GM21529 (cell line): ENCODE measurements around the gene DEPDC5.
"Not testable (repeated sequence)": the region's sequence is repeated elsewhere in the genome, so short reads cannot be mapped to it uniquely, and the experiment has no call there.

Experiments used
- ATAC-seq: cut with Tn5 transposase; IDR thresholded peaks from one replicate; pipeline ENCODE4 v1.9.1; 2021; ENCODE audit not compliant: unreplicated experiment

The DEPDC5 gene

DNA sequence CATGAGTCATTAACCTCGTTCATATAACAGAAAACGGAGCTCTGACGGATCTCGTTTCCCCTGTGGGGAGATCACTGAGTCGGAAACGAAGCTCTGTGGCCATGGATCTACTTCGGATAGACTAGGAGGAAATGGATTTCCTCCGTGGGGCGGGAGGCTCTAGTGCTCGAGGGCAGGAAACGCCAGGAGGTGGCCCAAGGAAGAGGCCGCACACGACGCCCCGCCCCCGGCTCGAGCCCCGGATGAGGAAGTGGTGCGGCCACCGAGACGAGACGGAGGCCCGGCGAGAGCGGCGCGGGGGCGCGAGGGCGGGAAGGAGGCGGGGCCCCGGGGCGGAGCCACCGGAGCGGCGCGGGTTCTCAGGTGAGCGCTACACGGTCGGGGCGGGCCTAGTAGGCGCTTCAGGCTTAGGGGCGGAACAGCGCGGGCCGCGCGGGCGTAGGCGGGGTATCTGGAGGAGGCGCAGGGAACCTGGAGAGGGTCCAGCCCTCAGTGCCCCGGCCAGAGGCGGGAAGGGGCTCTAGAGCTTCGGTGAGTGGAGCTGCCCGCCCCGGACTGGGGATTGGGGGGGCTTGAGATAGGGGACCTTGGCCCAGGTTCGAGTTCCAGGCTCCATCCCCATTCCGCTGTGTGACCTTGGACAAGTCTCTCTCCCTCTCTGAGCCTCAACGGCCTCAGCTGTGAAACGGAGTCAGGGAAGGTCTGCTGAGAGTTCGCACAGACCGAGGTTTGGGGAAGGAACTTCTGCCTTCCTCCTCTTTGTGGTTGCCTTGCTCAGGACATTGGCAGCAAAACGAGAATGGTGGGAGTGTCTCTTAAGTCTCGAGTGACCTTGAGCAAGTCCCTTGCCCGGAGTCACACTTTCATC lies at the start of gene DEPDC5:
DEPDC5 (plus strand) TSS at position 386 of the 868 bp plus-strand sequence. CDS start 903 bp downstream, outside the sequence.
- ATAC-seq, result peak; percentile 59

DNA sequence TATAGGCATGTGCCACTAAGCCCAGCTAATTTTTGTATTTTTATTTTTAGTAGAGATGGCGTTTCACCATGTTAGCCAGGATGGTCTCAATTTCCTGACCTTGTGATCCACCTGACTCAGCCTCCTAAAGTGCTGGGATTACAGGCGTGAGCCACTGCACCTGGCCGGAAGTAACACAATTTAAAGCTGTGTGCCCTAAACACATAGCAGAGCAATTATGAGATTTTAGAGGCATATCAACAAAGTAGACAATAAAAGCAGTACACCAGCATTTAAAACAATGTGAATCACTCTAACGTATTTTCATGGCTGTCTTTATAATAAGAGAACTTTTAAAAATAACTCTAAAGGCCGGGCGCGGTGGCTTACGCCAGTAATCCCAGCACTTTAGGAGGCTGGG lies 46.3 kb upstream of the DEPDC5 start:
- no peak for ATAC-seq

DNA sequence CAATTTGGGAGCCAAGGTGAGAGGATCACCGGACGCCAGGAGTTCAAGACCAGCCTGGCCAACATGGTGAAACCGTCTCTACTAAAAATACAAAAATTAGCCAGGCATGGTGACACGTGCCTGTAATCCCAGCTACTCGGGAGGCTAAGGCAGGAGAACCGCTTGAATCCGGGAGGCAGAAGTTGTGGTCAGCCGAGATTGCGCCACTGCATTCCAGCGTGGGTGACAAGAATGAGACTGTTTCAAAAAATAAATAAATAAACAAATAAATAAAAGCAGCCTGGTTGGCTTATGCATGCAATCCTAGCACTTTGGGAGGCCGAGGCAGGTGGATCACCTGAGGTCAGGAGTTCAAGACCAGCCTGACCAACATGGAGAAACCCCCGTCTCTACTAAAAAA lies 42.6 kb upstream of the DEPDC5 start:
- ATAC-seq, result not testable (repeated sequence)

GRCh38 chr22:31715147-31715778 lies 38.6 kb upstream of the DEPDC5 start:
- no peak for ATAC-seq

GRCh38 chr22:31719850-31720471 lies 33.9 kb upstream of the DEPDC5 start:
- no peak for ATAC-seq

DNA sequence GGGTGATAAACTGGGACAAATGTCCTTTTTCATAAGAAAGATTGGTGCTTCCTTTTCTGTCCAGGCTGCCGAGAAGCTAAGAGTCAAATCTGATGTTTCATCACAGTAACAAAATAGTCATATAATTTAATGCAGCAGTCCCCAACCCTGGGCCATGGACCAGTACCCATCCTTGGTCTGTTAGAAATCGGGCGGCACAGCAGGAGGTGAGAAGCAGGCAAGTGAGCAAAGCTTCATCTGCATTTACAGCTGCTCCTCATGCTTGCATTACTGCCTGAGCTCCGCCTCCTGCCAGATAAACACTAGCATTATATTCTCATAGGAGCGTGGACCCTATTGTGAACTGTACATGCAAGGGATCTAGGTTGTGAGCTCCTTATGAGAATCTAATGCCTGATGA lies 30.1 kb upstream of the DEPDC5 start:
- no peak for ATAC-seq

- ATAC-seq, result no peak
Observed at GRCh38 chr22:31726692-31727091, 27.1 kb upstream of the DEPDC5 start.

DNA sequence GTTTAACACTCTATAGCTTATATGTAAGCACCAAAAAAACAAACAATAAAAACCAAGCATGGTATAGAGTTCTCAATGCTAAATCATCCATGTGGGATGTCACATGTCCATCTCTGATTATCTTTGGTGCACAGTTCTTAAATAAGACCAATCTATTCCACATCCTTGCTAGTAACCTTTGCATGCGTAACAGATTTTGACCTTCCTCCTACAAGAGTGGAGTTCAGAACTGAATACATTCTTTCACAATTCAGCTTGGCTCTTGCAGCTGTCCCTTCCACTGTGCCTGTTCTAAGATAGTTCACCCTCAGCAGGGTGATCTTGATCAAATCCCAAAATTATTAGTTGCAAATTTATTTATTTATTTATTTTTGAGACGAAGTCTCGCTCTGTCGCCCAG lies 25.0 kb upstream of the DEPDC5 start:
- no peak for ATAC-seq

DNA sequence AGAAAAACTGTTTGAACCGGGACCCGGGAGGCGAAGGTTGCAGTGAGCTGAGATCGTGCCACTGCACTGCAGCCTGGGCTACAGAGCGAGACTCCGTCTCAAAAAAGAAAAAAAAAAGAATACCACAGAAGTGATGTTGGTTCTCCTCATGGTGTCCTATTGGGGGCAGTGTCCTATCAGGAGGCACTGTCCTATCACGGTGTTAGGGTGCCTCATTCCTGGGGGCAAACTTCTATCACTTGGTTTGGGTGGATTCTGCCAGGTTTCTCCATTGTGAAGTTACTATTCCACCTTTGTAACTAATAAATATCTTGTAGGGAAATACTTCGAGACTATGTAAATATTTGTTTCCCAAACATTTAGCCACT lies 23.5 kb upstream of the DEPDC5 start:
- ATAC-seq, result no peak

DNA sequence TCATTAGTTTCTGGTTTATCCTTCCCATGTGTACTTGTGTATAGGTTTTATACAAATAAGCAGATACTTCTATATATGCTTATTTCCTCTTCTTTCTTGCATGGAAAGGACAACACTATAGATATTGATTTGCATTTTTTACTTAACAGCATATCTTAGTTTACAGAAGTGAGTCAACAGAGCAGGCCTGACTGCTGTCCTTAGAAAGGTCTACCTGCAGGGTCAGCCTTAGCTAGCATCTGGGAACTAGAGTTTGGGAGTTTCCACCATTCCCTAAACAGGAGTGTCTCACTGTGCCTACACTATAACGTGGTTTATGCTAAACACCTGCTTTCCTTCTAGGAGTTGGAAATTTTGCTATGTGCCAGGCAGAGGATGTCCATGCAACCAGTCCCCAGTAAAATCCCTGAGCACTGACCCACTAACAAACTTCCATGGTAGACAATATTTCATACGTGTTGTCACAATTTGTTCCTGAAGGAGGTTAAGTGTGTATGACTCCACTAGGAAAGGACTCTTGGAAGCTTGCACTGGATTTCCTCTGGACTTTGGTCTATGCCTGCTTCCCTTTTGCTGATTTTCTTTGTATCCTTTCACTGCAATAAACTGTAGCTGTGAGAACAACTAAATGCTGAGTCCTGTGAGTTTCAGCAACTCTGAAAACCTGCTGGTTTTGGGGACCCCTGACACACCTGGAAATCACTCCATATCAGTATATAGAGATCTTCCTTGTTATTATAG lies 21.6 kb upstream of the DEPDC5 start:
- ATAC-seq, result no peak

DNA sequence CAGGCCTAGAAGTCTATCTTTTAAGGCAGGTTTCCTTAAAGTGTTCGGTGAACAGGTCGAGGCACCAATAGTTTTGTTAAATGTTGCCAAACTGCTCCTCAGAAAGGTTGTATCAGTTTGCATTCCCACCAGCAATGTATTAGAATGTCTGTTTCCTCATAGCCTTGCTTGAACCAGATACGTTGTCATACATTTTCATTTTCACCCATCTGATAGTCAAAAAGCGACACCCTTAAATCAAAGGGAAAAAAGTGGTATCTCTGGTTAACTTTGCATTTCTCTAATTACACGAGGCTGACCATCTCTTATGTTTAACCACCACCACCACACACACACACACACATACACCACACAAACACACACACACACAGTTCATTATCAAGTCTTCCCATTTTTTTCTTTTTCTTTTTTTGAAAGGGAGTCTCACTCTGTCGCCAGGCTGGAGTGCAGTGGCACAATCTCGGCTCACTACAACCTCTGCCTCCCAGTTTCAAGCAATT lies 20.2 kb upstream of the DEPDC5 start:
- no peak for ATAC-seq

DNA sequence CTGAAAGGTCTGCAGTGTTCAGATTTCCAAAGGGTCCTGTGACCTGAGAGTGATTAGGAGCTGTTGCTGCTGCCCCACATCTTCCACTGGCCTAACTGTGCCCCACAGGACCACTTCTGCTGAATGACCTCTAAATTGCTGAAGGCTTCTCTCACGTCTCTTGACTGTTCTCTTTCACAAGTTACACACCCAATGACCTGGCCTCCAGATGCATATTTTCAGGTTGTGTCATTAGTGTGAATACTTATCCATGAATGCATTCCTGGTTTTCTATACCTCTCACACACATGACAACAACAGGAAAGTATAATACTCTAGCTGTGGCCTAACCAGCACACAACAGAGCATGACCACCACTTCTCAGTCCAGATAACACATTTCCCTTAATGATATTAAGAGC lies 19.3 kb upstream of the DEPDC5 start:
- ATAC-seq, result no peak

DNA sequence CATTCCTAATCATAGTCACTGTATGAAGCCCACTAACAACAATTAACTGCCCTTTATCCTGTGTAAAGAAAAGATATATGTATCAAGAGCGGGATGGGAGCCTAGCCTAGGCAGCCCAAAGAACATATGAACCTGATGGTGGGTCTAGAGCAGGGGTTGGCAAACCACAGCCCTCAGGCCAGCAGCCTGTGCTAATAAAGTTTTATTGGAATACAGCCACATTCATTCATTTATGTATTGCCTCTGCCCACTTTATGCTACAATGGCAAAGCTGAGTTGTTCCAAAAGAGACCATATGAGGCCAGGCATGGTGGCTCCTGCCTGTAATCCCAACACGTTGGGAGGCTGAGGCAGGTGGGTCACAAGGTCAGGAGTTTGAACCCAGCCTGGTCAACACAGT lies 17.4 kb upstream of the DEPDC5 start:
- ATAC-seq, result no peak

- ATAC-seq, result no peak
Observed at GRCh38 chr22:31737932-31738331, 15.9 kb upstream of the DEPDC5 start.

- no peak for ATAC-seq
Observed at GRCh38 chr22:31738566-31738965, 15.3 kb upstream of the DEPDC5 start.

DNA sequence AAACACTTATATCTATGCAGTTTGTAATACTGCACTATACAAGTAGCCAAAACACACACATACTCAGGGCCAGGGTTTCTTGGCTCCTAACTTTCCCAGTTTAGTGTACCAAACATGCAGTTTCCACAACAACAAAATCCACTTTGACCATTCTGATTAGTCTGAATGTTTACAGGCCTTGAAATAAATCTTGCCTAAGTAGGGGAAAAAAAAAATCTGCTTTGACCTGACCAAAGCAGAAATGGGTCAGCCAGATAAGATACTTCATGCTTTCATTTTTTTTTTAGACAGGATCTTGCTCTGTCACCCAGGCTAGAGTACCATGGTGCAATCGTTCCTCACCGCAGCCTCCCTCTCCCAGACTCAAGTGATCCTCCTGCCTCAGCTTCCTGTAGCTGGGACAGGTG lies 14.0 kb upstream of the DEPDC5 start:
- ATAC-seq, result no peak

GRCh38 chr22:31740314-31740713 lies 13.5 kb upstream of the DEPDC5 start:
- ATAC-seq, result not testable (repeated sequence)

- no peak for ATAC-seq
Observed at GRCh38 chr22:31742115-31742514, 11.7 kb upstream of the DEPDC5 start.

DNA sequence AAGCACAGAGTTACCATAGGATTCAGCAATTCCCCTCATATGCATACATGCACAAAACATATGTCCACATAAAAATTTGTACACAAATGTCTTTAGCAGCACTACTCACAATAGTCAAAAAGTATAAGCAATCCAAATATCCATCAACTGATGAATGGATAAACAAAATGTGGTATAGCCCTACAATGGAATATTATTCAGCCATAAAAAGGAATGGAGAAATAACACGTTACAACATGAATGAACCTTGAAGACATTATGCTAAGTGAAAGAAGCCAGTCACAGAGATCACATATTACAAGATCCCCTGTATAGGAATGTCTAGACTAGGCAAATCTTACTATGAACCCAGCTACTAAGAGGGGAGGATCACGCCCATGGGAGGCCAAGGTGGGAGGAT lies 11.1 kb upstream of the DEPDC5 start:
- no peak for ATAC-seq

- ATAC-seq, result no peak
Observed at GRCh38 chr22:31743871-31744270, 9.9 kb upstream of the DEPDC5 start.

DNA sequence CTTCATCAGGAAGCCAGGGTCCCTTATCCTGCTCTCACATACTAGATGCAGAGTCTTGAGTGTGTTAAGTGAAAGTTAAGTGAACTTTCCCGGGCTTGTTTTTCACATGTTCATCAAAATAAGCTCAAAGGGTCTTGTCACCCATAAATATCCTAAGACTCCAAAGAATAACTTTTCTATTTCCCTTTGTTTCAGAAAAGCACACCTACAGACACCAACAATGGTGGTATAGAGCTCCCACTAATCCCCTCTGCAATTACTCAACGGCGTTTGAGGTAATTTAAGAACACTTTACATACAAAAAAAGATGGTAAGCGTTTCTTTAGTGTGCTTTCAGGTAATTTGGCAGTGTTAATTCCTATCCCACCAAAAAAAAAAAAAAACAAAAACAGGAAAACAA lies 6.4 kb upstream of the DEPDC5 start:
- ATAC-seq, result no peak
